ENCODE measurements around the gene ARPC4.
"Not testable (repeated sequence)": the region's sequence is repeated elsewhere in the genome, so short reads cannot be mapped to it uniquely, and the experiment has no call there.

ARPC4 gene

DNA sequence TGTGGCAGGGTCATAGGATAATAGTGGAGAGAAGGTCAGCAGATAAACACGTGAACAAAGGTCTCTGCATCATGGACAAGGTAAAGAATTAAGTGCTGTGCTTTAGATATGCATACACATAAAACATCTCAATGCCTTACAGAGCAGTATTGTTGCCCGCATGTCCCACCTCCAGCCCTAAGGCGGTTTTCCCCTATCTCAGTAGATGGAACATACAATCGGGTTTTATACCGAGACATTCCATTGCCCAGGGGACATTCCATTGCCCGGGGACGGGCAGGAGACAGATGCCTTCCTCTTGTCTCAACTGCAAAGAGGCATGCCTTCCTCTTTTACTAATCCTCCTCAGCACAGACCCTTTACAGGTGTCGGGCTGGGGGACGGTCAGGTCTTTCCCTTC lies 55.0 kb downstream of the ARPC4 start:
- H3K27ac ChIP-seq; DNase-seq (ENCODE audit: low read depth, low spot score): not testable (repeated sequence)

DNA sequence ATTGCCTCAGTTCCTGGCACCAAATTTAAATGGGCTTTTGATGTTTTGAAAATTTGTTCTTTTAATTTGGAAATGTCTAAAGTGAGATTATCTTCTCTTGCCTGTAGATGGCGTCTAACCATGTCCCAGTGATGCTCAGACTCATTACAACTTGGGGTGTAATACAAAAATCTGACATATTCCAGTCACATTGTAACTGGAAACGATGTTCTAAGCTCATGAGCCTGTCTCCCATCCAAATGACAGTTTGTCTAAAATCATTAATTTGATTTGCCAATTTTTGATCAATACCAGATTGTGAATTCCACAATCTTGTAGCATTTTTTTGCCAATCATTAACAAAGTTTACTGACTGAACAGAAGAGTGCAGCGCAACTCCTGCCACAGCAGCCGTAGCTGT lies 56.0 kb downstream of the ARPC4 start:
- DNase-seq (ENCODE audit: low read depth, low spot score); H3K27ac ChIP-seq: not testable (repeated sequence)

DNA sequence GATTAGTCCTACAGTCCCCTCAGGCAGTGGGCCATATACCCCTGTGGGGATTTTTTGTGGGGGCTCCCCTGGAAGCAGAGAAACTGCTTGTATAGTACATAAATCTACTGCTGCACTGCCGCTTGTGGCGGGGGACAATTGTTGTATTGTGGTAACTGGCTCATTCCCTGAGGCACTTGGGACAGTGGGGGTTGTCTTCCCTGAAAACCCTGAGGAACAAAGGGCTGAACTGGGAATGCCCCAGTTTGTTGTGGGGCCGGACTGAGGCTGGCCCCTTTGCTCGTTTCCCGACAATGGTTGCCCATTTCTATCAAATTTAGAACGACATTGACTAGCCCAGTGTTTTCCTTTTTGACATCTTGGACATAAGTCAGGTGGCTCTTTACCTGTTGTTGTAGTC lies 58.5 kb downstream of the ARPC4 start:
- not testable (repeated sequence) for DNase-seq (ENCODE audit: low read depth, low spot score); H3K27ac ChIP-seq

DNA sequence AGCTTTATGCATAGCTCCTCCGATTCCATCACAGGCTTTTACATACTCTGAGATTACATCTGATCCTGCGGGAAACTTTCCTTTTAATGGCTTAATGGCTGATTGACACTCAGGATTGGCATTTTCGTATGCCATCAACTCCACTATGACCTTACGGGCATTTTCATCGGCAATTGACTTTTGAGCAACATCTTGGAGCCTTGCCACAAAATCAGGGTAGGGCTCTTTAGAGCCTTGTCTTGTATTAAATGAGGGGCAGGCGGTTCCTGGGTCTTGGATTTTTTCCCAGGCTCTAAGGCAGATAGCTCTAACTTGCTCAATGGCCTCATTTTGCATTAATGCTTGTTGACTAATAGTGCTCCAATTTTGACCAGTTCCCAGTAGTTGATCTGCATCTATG lies 59.0 kb downstream of the ARPC4 start:
- not testable (repeated sequence) for DNase-seq (ENCODE audit: low read depth, low spot score)

DNA sequence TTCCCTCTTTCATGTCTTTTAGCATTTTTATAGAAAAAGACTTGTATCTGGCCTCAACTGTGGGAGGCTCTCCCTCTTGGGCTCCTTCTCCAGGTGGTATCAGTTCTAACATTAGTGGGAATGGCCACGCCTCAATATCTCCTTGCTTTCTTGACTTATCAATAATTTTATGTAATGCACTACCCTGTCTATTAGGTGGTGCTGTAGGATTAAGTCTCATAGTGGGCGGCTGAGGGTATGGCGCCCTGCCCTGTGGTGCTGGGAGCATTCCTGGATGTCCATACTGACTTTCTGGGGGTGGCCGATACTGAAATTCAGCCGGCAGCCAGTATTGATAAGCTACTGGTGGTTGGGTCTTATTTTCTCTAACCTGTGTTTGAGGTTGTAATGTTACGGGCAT lies 59.6 kb downstream of the ARPC4 start:
- no peak for DNase-seq (ENCODE audit: low read depth, low spot score)
- H3K27ac ChIP-seq, result no peak overlapping the region

More for the DNA sequence above, 59.0 kb downstream of the ARPC4 start:
- H3K27ac ChIP-seq, result not testable (repeated sequence)

DNA sequence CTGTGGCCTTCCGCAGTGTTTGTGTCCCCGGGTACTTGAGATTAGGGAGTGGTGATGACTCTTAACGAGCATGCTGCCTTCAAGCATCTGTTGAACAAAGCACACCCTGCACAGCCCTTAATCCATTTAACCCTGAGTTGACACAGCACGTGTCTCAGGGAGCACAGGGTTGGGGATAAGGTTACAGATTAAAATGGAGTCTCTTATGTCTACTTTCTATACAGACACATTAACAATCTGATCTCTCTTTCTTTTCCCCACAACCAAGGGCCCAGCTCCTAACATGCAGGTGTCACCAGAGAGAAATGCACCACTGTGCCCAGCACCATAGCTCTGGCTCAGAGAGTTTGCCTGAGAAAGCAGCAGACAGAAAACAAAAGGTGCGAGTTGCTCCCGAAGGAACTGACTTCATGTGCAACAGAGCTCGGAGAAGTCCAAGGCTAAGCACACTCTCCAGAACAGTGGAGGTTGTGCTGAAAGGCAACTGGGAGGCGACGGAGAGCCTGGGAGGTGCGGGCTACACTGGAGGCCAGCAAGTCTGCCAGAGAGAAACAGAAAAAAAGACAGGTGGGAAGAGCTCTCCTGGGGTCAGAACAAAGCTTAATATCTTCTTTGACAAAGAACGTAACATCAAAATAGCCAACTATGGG lies 61.5 kb downstream of the ARPC4 start:
- not testable (repeated sequence) for H3K27ac ChIP-seq; DNase-seq (ENCODE audit: low read depth, low spot score)

DNA sequence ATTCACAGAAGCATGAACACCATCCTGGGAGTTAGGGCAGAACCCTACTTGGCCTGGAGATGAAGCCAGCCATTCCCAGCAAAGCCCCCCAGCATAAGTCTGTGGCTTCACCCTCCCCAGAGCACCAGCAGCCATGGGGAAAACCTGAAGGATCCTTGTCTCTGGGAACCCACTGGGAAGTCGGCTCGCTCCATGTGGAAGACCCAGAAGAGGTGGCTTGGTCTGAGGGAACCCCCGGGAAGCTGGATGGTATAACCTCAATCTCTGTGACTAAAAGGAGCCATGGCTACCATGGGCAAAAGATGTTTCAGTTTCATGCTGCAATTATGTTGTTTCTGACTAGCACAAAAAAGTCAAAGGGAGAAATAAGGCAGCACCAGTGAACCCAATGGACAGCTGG lies 62.7 kb downstream of the ARPC4 start:
- DNase-seq (ENCODE audit: low read depth, low spot score), result no peak
- no peak overlapping the region for H3K27ac ChIP-seq

Data from epithelial cell of prostate (primary cell).